GM19372 (cell line): ENCODE results near the gene SALL3.
"Not testable (repeated sequence)": the region's sequence is repeated elsewhere in the genome, so short reads cannot be mapped to it uniquely, and the experiment has no call there.

Experiments
- ATAC-seq: cut with Tn5 transposase; IDR thresholded peaks from one replicate; pipeline ENCODE4 v1.9.1; 2021; ENCODE audit warnings: mild to moderate bottlenecking, low read depth, moderate library complexity; ENCODE audit not compliant: unreplicated experiment

SALL3 gene

GRCh38 chr18:78979730-78980278 lies at the start of gene SALL3:
Gene SALL3, plus strand, starts transcription at chr18:78979818. Its CDS starts 457 bp downstream, at chr18:78980275.
- ATAC-seq = no peak

- ATAC-seq = no peak
Observed at GRCh38 chr18:78932281-78932680, 47.3 kb upstream of the SALL3 start.

- ATAC-seq = no peak
Observed at GRCh38 chr18:78934003-78934402, 45.6 kb upstream of the SALL3 start.

GRCh38 chr18:78934551-78935225 lies 44.9 kb upstream of the SALL3 start:
- no peak for ATAC-seq

- no peak for ATAC-seq
Observed at GRCh38 chr18:78935406-78935805, 44.2 kb upstream of the SALL3 start.

- ATAC-seq = no peak
Observed at GRCh38 chr18:78936251-78937005, 43.2 kb upstream of the SALL3 start.

- ATAC-seq = no peak
Observed at GRCh38 chr18:78937166-78937565, 42.5 kb upstream of the SALL3 start.

- no peak for ATAC-seq
Observed at GRCh38 chr18:78939105-78939504, 40.5 kb upstream of the SALL3 start.

GRCh38 chr18:78939734-78940494 lies 39.7 kb upstream of the SALL3 start:
- ATAC-seq = no peak

- ATAC-seq = not testable (repeated sequence)
Observed at GRCh38 chr18:78942236-78942635, 37.4 kb upstream of the SALL3 start.

- ATAC-seq = no peak
Observed at GRCh38 chr18:78945628-78946027, 34.0 kb upstream of the SALL3 start.

GRCh38 chr18:78947291-78947690 lies 32.3 kb upstream of the SALL3 start:
- ATAC-seq = no peak

GRCh38 chr18:78948221-78948620 lies 31.4 kb upstream of the SALL3 start:
- ATAC-seq = no peak

- no peak for ATAC-seq
Observed at GRCh38 chr18:78948707-78949106, 30.9 kb upstream of the SALL3 start.

- ATAC-seq = no peak
Observed at GRCh38 chr18:78949216-78949615, 30.4 kb upstream of the SALL3 start.

- no peak for ATAC-seq
Observed at GRCh38 chr18:78950386-78950785, 29.2 kb upstream of the SALL3 start.

GRCh38 chr18:78953566-78953965 lies 26.1 kb upstream of the SALL3 start:
- ATAC-seq = no peak

- ATAC-seq = no peak
Observed at GRCh38 chr18:78955051-78955450, 24.6 kb upstream of the SALL3 start.

GRCh38 chr18:78957140-78957539 lies 22.5 kb upstream of the SALL3 start:
- no peak for ATAC-seq

GRCh38 chr18:78960709-78961108 lies 18.9 kb upstream of the SALL3 start:
- no peak for ATAC-seq

- no peak for ATAC-seq
Observed at GRCh38 chr18:78962098-78962497, 17.5 kb upstream of the SALL3 start.
